ENCODE data around the gene TAS1R1.
A peak's percentile ranks its signal among the peaks of the same experiment; 100 is the strongest.
"Not testable (repeated sequence)": the region's sequence is repeated elsewhere in the genome, so short reads cannot be mapped to it uniquely, and the experiment has no call there.

TAS1R1 gene

DNA sequence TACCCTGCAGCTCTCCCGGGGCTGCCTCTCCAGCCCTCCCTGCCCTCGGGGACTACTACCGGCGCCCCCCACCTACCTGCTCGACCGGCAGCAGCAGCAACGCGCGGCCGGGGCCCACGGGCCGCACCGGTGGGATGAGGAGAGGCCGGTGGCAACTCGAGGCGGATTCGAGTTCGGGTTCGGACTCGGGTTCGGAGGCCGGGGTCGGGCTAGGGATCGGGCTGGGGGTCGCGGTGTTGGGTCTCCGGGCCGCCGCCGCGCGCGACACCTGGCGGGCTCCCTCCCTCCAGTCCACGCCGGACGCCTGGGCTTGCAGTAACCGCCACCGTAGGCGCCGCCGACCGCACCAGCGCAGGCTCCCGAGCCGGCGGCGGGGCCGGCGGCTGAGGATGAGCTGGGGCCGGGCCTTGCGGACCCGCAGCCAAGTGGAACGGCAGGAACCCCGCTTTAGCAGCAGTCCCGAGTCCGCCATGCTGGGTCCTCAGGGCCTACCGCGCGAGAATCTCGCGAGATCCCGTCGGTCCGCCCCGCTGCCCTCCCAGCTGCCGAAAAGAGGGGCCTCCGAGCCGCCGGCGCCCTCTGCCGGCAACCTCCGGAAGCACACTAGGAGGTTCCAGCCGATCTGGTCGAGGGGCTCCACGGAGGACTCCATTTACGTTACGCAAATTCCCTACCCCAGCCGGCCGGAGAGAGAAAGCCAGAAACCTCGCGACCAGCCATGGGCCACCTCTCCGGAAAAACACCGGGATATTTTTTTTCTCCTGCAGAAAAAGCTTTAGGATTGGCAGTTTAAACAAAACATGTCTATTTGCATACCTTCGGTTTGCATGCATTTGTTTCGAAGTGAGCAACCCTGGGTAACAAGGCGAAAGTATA lies 838 bp upstream of the TAS1R1 start, which contains the start of gene NOL9:
TSS of gene NOL9 (minus strand) at position 483 of the 876 bp plus-strand sequence. CDS start at position 472, 11 bp downstream.
- Histone ChIP-seq H3K27me3 (ENCODE audit: control insufficient read depth, insufficient read depth, low read length) (no peaks in the 10 kb centered on the region), H3K4me1 (ENCODE audit: control insufficient read depth, insufficient read depth, low read length) (peaks cover 6% of the 10 kb centered on the region), H3K9me3 (ENCODE audit: control insufficient read depth, insufficient read depth, low read length) (no peaks in the 10 kb centered on the region), H3K4me3 (ENCODE audit: low read depth, low read length) (peak within 1 kb of the TSS; percentile 86), H3K36me3 (ENCODE audit: control insufficient read depth, insufficient read depth, low read length) (peaks cover 9% of the 10 kb centered on the region), H3K9ac (ENCODE audit: low read depth, low read length) (peak within 1 kb of the TSS; percentile 97)

DNA sequence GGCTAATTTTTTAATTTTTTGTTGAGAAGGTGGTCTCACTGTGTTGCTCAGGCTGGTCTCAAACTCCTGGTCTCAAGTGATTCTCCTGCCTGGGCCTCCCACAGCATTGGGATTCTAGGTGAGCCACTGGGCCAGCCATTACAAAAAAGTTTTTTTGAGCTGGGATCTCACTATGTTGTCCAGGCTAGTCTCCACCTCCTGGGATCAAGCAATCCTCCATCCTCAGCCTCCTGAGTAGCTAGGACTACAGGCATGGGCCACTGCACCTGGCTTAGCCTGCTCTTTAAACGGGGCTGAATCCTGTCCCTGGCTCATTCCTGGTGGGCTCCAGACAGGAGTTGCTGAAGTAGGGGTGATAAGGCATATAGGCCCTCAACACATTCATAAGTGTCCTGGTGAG lies 2.5 kb downstream of the TAS1R1 start:
- H3K9me3 ChIP-seq (ENCODE audit: control insufficient read depth, insufficient read depth, low read length) = no peaks in the 10 kb centered on the region
- no peaks in the 10 kb centered on the region for H3K27me3 ChIP-seq (ENCODE audit: control insufficient read depth, insufficient read depth, low read length)
- H3K9ac ChIP-seq (ENCODE audit: low read depth, low read length) = no peak overlapping the region
- H3K4me1 ChIP-seq (ENCODE audit: control insufficient read depth, insufficient read depth, low read length) = peaks cover 6% of the 10 kb centered on the region
- H3K4me3 ChIP-seq (ENCODE audit: low read depth, low read length) = no peak overlapping the region
- no peaks in the 10 kb centered on the region for H3K36me3 ChIP-seq (ENCODE audit: control insufficient read depth, insufficient read depth, low read length)

DNA sequence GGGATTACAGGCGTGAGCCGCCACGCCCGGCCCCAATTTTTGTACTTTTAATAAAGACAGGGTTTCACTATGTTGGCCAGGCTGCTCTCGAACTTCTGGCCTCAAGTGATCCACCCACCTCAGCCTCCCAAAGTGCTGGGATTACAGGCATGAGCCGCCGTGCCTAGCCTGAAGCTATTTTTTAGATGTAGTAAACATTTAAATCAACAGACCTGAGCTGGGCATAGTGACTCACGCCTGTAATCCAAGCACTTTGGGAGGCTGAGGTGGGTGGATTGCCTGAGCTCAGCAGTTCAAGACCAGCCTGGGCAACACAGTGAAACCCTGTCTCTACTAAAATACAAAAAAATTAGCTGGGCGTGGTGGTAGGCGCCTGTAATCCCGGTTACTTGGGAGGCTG lies 4.1 kb downstream of the TAS1R1 start:
- not testable (repeated sequence) for H3K4me3 ChIP-seq (ENCODE audit: low read depth, low read length); H3K4me1 ChIP-seq (ENCODE audit: control insufficient read depth, insufficient read depth, low read length); H3K36me3 ChIP-seq (ENCODE audit: control insufficient read depth, insufficient read depth, low read length); H3K27me3 ChIP-seq (ENCODE audit: control insufficient read depth, insufficient read depth, low read length); H3K9me3 ChIP-seq (ENCODE audit: control insufficient read depth, insufficient read depth, low read length); H3K9ac ChIP-seq (ENCODE audit: low read depth, low read length)

DNA sequence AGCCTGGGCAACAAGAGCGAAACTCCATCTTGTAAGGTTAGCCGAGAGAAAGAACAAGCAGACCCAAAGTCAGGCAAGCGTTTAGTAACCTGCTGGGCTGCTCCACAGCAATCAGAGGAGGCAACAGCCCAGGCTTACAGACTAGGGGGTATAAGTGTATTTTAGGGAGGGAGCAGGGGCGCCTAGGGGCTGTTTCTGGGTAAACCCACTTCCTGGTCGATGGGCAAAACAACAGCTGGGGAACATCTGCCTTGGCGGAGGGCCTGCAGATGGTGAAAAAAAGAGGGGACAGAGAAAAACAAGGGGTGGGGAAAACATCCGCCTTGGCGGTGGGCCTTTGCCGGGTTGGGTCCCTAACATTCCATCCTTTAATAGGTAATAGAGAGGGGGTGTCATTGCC lies 5.2 kb downstream of the TAS1R1 start:
- Histone ChIP-seq H3K36me3 (ENCODE audit: control insufficient read depth, insufficient read depth, low read length) (no peaks in the 10 kb centered on the region), H3K9ac (ENCODE audit: low read depth, low read length) (no peak overlapping the region), H3K9me3 (ENCODE audit: control insufficient read depth, insufficient read depth, low read length) (no peaks in the 10 kb centered on the region), H3K4me1 (ENCODE audit: control insufficient read depth, insufficient read depth, low read length) (no peaks in the 10 kb centered on the region), H3K27me3 (ENCODE audit: control insufficient read depth, insufficient read depth, low read length) (peaks cover 9% of the 10 kb centered on the region), H3K4me3 (ENCODE audit: low read depth, low read length) (no peak overlapping the region)

DNA sequence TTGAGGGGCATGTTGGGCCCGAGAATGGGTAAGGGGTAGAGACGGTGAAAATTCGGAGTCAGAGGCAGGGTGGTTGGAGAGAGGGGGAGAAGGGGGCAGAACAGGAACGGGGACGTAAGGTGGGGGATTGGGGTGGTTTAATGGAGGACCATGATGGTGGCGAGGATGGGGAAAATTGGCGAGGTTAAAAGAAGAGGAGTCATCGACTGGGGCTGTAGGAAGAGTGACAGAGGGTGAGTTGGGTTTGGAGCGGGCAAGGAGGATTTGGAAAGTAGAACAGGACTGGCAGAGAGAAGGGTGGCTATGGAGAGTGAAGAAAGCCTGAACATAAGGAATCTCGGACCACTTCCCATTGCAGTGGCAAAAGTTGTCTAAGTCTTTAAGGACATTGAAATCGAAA lies 13.9 kb downstream of the TAS1R1 start:
- no peak overlapping the region for H3K9ac ChIP-seq (ENCODE audit: low read depth, low read length)
- no peaks in the 10 kb centered on the region for H3K9me3 ChIP-seq (ENCODE audit: control insufficient read depth, insufficient read depth, low read length)
- H3K4me1 ChIP-seq (ENCODE audit: control insufficient read depth, insufficient read depth, low read length) = no peaks in the 10 kb centered on the region
- H3K36me3 ChIP-seq (ENCODE audit: control insufficient read depth, insufficient read depth, low read length) = no peaks in the 10 kb centered on the region
- H3K4me3 ChIP-seq (ENCODE audit: low read depth, low read length) = no peak overlapping the region
- peaks cover 13% of the 10 kb centered on the region for H3K27me3 ChIP-seq (ENCODE audit: control insufficient read depth, insufficient read depth, low read length)

DNA sequence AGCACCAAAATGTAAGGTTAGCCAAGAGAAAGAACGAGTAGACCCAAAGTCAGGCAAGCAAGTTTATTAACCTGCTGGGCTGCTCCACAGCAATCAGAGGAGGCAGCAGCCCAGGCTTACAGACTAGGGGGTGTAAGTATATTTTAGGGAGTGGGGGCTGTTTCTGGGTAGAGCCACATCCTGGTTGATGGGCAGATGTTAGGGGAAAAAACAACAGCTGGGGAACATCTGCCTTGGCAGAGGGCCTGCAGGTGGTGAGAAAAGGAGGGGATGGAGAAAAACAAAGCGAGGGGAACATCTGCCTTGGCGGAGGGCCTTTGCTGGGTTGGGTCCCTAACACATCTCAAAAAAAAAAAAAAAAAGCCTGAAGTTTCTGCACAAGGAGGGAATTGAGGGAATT lies 15.0 kb downstream of the TAS1R1 start:
- Histone ChIP-seq H3K9ac (ENCODE audit: low read depth, low read length) (no peak overlapping the region), H3K36me3 (ENCODE audit: control insufficient read depth, insufficient read depth, low read length) (no peaks in the 10 kb centered on the region), H3K9me3 (ENCODE audit: control insufficient read depth, insufficient read depth, low read length) (no peaks in the 10 kb centered on the region), H3K4me3 (ENCODE audit: low read depth, low read length) (no peak overlapping the region), H3K27me3 (ENCODE audit: control insufficient read depth, insufficient read depth, low read length) (peaks cover 8% of the 10 kb centered on the region), H3K4me1 (ENCODE audit: control insufficient read depth, insufficient read depth, low read length) (peaks cover 2% of the 10 kb centered on the region)

DNA sequence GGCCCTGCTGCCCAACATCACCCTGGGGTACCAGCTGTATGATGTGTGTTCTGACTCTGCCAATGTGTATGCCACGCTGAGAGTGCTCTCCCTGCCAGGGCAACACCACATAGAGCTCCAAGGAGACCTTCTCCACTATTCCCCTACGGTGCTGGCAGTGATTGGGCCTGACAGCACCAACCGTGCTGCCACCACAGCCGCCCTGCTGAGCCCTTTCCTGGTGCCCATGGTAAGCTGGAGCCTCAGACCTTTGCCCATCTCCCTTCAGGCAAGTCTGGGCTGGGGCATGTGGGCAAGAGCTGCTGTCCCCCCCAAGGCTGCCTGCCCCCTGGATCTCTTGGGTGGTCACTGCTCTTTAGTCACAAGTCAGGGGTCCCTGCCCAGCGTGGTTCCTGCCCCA lies 15.9 kb downstream of the TAS1R1 start:
- peaks cover 5% of the 10 kb centered on the region for H3K27me3 ChIP-seq (ENCODE audit: control insufficient read depth, insufficient read depth, low read length)
- H3K36me3 ChIP-seq (ENCODE audit: control insufficient read depth, insufficient read depth, low read length) = no peaks in the 10 kb centered on the region
- peaks cover 2% of the 10 kb centered on the region for H3K4me1 ChIP-seq (ENCODE audit: control insufficient read depth, insufficient read depth, low read length)
- no peaks in the 10 kb centered on the region for H3K9me3 ChIP-seq (ENCODE audit: control insufficient read depth, insufficient read depth, low read length)
- no peak overlapping the region for H3K4me3 ChIP-seq (ENCODE audit: low read depth, low read length)
- H3K9ac ChIP-seq (ENCODE audit: low read depth, low read length) = no peak overlapping the region

DNA sequence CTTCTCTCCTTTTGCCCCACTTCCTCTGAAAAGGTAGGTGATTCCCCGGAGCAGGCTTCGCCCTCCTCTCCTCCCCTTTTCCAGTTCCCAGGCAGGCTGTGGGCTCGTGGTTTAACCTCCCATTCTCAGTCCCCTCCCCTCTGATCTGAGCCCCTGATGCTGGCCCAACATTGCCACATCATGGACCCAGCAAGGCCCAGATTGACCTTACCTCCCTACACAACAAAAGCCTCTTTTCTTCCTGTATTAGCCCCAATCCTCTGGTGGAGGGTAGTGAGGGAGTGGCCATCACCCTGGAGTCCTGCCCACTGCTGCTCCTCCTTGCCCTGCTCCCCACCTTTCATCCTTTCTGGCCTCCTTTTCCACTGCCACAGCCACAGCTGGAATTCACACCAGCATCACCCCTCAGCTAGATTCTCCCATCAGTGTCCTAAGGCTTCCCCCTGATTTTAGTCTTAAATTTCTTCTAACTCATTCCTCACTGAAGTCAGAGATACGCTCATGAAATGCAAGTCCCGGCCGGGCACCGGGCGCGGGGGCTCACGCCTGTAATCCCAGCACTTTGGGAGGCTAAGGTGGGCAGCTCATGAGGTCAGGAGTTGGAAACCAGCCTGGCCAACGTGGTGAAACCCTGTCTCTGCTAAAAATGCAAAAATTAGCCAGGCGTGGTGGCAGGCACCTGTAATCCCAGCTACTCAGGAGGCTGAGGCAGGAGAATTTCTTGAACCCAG lies 17.7 kb downstream of the TAS1R1 start:
- Histone ChIP-seq H3K9me3 (ENCODE audit: control insufficient read depth, insufficient read depth, low read length) (no peaks in the 10 kb centered on the region), H3K4me3 (ENCODE audit: low read depth, low read length) (no peak overlapping the region), H3K4me1 (ENCODE audit: control insufficient read depth, insufficient read depth, low read length) (peaks cover 2% of the 10 kb centered on the region), H3K36me3 (ENCODE audit: control insufficient read depth, insufficient read depth, low read length) (no peaks in the 10 kb centered on the region), H3K27me3 (ENCODE audit: control insufficient read depth, insufficient read depth, low read length) (peaks cover 5% of the 10 kb centered on the region), H3K9ac (ENCODE audit: low read depth, low read length) (peak overlapping the region; percentile 24)

DNA sequence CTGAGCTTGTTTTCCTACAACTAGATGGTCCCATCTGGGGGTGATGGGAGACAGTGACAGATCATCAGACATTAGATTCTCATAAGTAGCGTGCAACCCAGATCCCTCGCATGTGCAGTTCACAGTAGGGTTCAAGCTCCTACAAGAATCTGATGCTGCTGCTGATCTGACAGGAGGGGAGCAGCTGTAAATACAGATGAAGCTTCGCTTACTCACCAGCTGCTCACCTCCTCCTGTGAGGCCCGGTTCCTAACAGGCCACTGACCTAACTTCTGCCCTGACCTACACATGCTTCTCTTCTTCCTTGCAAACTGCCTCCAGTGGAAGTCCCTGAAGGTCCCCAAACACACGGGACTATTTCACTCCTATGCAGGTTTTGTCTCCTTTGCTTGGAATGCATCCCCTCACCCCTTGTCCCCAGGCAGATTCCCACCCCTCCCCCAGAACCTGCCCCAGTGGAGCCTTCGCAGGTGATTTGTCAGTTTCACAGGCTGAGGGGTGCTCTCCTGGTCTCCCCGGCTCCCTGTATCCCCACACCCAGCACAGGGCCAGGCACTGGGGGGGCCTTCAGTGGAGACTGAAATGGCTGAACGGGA lies 19.0 kb downstream of the TAS1R1 start:
- peaks cover 2% of the 10 kb centered on the region for H3K4me1 ChIP-seq (ENCODE audit: control insufficient read depth, insufficient read depth, low read length)

DNA sequence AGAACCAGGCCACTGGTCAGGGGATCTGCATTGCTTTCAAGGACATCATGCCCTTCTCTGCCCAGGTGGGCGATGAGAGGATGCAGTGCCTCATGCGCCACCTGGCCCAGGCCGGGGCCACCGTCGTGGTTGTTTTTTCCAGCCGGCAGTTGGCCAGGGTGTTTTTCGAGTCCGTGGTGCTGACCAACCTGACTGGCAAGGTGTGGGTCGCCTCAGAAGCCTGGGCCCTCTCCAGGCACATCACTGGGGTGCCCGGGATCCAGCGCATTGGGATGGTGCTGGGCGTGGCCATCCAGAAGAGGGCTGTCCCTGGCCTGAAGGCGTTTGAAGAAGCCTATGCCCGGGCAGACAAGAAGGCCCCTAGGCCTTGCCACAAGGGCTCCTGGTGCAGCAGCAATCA lies 19.7 kb downstream of the TAS1R1 start:
- Histone ChIP-seq H3K9ac (ENCODE audit: low read depth, low read length) (no peak overlapping the region), H3K27me3 (ENCODE audit: control insufficient read depth, insufficient read depth, low read length) (peaks cover 5% of the 10 kb centered on the region), H3K9me3 (ENCODE audit: control insufficient read depth, insufficient read depth, low read length) (no peaks in the 10 kb centered on the region), H3K4me1 (ENCODE audit: control insufficient read depth, insufficient read depth, low read length) (peaks cover 6% of the 10 kb centered on the region), H3K36me3 (ENCODE audit: control insufficient read depth, insufficient read depth, low read length) (no peaks in the 10 kb centered on the region), H3K4me3 (ENCODE audit: low read depth, low read length) (no peak overlapping the region)

More for the DNA sequence above, 19.0 kb downstream of the TAS1R1 start:
- Histone ChIP-seq H3K9me3 (ENCODE audit: control insufficient read depth, insufficient read depth, low read length) (no peaks in the 10 kb centered on the region), H3K9ac (ENCODE audit: low read depth, low read length) (no peak overlapping the region), H3K36me3 (ENCODE audit: control insufficient read depth, insufficient read depth, low read length) (no peaks in the 10 kb centered on the region), H3K27me3 (ENCODE audit: control insufficient read depth, insufficient read depth, low read length) (peaks cover 5% of the 10 kb centered on the region), H3K4me3 (ENCODE audit: low read depth, low read length) (no peak overlapping the region)

DNA sequence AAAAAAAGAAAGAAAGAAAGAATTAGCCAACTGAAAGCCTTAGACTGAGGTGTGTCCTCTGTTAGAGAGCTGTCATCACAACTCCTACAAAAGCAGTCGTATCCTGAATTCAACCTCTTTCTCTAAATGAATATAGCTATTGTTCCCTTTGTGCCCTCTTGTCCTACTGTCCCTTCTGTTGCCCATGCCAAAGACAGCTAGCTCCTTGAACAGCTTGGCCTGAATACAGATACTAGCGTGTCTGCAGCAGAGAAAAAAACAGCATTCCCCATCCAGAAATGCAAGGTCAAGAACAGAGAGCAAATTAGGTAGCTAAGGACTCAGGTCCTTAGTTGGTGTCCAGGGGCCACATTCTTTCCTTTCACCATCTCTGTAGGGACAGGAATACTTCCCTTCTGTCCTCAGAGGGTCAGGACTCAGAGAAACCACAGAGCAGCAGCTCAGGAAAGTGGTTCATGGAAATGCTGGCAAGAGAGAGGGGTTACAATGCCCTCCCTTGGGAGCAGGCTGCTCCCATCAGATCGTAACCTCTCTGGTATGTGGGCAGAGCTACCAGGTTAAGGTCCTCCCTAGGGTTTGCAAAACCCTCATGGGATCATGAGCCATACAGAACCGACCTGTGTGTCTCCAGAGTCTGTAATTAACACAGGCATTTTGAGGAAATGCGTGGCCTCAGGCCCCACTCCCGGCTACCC lies 22.9 kb downstream of the TAS1R1 start:
- H3K27me3 ChIP-seq (ENCODE audit: control insufficient read depth, insufficient read depth, low read length) = no peaks in the 10 kb centered on the region
- H3K9me3 ChIP-seq (ENCODE audit: control insufficient read depth, insufficient read depth, low read length) = no peaks in the 10 kb centered on the region
- H3K4me1 ChIP-seq (ENCODE audit: control insufficient read depth, insufficient read depth, low read length) = peaks cover 6% of the 10 kb centered on the region
- no peaks in the 10 kb centered on the region for H3K36me3 ChIP-seq (ENCODE audit: control insufficient read depth, insufficient read depth, low read length)
- no peak overlapping the region for H3K9ac ChIP-seq (ENCODE audit: low read depth, low read length)
- no peak overlapping the region for H3K4me3 ChIP-seq (ENCODE audit: low read depth, low read length)
